ENCODE measurements around the gene SCGB3A1. TPM values are rescaled to one million over a fixed set of nuclear protein-coding genes. Genes with fewer than 3 reads are reported as not detected.

Gene SCGB3A1
- polyA plus RNA-seq, 1 donor (not counting 4 experiments of a cell fraction or from before 2014, with no cell fraction given), result not detected

DNA sequence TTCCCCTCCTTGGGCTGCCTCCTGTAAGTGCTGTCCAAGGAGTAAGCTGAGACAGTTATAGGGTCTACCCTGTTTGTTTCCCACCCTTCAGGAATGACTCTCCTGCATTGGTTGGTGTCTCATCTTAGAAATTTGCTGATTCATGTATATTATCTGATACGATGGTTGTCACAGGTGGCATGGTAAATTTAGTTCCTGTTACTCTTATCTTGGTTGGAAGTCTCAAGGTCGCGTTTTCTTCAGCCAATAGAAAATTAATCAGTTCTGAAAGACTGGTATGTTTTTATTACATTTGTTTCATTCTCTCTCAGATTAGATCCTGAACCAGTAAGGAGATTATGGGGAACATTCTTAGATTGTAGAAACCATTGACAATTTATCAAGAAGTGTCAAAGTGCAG is 42.7 kb downstream of the SCGB3A1 start:
- H4K20me1 ChIP-seq (ENCODE audit: control insufficient read depth, extremely low read depth, insufficient read depth, low read length), result no peaks in the 10 kb centered on the region
- DNase-seq (ENCODE audit: low read depth, low spot score), result no peak
- H2AFZ ChIP-seq (ENCODE audit: control insufficient read depth, low read length), result no peak overlapping the region
- no peak overlapping the region for H3K27ac ChIP-seq (ENCODE audit: control insufficient read depth, insufficient read depth, low read length)
- no peaks in the 10 kb centered on the region for H3K4me1 ChIP-seq (ENCODE audit: control insufficient read depth, extremely low read depth, insufficient read depth, low read length)
- FAIRE-seq, result no peak
- dilution Hi-C loops (cut with MboI; ENCODE audit: extremely low pct_ligation_motif_present, low sequenced_read_pairs), result no loop called here
- no peak overlapping the region for H3K4me3 ChIP-seq (ENCODE audit: control insufficient read depth in 2 of 3, extremely low read depth in 1 of 3, insufficient read depth in 2 of 3, low read depth in 1 of 3, low read length in 3 of 3)
- H3K9me3 ChIP-seq (ENCODE audit: control insufficient read depth, low read depth, low read length), result no peaks in the 10 kb centered on the region
- H3K9ac ChIP-seq (ENCODE audit: control insufficient read depth, extremely low read depth, insufficient read depth, low read length), result no peak overlapping the region
- no peaks in the 10 kb centered on the region for H3K9me1 ChIP-seq (ENCODE audit: control insufficient read depth, extremely low read depth, insufficient read depth, low read length)
- no peak for TF ChIP-seq EZH2 (IDR thresholded peaks at IDR 0.05; ENCODE audit: low read length)
- TF ChIP-seq, protein P1, sequence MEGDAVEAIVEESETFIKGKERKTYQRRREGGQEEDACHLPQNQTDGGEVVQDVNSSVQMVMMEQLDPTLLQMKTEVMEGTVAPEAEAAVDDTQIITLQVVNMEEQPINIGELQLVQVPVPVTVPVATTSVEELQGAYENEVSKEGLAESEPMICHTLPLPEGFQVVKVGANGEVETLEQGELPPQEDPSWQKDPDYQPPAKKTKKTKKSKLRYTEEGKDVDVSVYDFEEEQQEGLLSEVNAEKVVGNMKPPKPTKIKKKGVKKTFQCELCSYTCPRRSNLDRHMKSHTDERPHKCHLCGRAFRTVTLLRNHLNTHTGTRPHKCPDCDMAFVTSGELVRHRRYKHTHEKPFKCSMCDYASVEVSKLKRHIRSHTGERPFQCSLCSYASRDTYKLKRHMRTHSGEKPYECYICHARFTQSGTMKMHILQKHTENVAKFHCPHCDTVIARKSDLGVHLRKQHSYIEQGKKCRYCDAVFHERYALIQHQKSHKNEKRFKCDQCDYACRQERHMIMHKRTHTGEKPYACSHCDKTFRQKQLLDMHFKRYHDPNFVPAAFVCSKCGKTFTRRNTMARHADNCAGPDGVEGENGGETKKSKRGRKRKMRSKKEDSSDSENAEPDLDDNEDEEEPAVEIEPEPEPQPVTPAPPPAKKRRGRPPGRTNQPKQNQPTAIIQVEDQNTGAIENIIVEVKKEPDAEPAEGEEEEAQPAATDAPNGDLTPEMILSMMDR (optimal IDR thresholded peaks at IDR 0.05 in 1 of 3, IDR thresholded peaks at IDR 0.05 in 1 of 3, conservative IDR thresholded peaks at IDR 0.05 in 1 of 3; ENCODE audit: extremely low read depth in 1 of 3, insufficient read depth in 2 of 3, low read length in 3 of 3), result no peak
- peaks cover 4 to 13% of the 10 kb centered on the region in 2 experiments for H3K36me3 ChIP-seq (ENCODE audit: control insufficient read depth in 2 of 2, extremely low read depth in 1 of 2, insufficient read depth in 2 of 2, low read length in 2 of 2)
- H3K79me2 ChIP-seq (ENCODE audit: control insufficient read depth, insufficient read depth, low read length), result peaks cover 43% of the 10 kb centered on the region
- H3K27me3 ChIP-seq (ENCODE audit: control insufficient read depth, extremely low read depth, insufficient read depth, low read length), result no peaks in the 10 kb centered on the region
- no peak overlapping the region for H3K4me2 ChIP-seq (ENCODE audit: control insufficient read depth, extremely low read depth, insufficient read depth, low read depth, low read length)

DNA sequence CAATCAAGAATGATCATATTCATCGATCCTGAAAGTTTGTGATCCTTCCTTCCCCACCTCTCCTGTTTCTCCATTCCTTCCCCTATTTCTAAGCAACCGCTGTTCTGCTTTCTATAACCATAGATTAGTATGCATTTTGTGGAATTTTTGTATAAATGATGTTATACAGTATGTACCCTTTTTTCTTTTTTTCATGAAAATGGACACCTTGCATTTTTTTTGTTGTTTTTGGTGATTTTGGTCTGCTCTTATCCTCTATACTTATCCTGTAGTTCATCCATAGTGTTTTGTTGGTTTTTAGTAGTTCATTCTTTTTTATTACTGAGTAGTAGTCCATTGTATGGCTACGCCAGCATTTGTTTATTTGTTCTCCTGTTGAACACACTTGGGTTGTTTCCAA is 46.1 kb downstream of the SCGB3A1 start:
- no peak for TF ChIP-seq EZH2 (IDR thresholded peaks at IDR 0.05; ENCODE audit: low read length)
- TF ChIP-seq, protein P1 (optimal IDR thresholded peaks at IDR 0.05 in 1 of 3, IDR thresholded peaks at IDR 0.05 in 1 of 3, conservative IDR thresholded peaks at IDR 0.05 in 1 of 3; ENCODE audit: extremely low read depth in 1 of 3, insufficient read depth in 2 of 3, low read length in 3 of 3), result no peak
- DNase-seq (ENCODE audit: low read depth, low spot score) (no peak), FAIRE-seq (no peak)
- Histone ChIP-seq H3K27ac (ENCODE audit: control insufficient read depth, insufficient read depth, low read length) (no peak overlapping the region), H3K4me2 (ENCODE audit: control insufficient read depth, extremely low read depth, insufficient read depth, low read depth, low read length) (no peak overlapping the region), H3K36me3 (ENCODE audit: control insufficient read depth in 2 of 2, extremely low read depth in 1 of 2, insufficient read depth in 2 of 2, low read length in 2 of 2) (peaks cover 4% of the 10 kb centered on the region in 2 experiments), H3K9me1 (ENCODE audit: control insufficient read depth, extremely low read depth, insufficient read depth, low read length) (no peaks in the 10 kb centered on the region), H3K9me3 (ENCODE audit: control insufficient read depth, low read depth, low read length) (no peaks in the 10 kb centered on the region), H2AFZ (ENCODE audit: control insufficient read depth, low read length) (no peak overlapping the region), H3K4me1 (ENCODE audit: control insufficient read depth, extremely low read depth, insufficient read depth, low read length) (no peaks in the 10 kb centered on the region), H3K79me2 (ENCODE audit: control insufficient read depth, insufficient read depth, low read length) (peaks cover 60% of the 10 kb centered on the region), H4K20me1 (ENCODE audit: control insufficient read depth, extremely low read depth, insufficient read depth, low read length) (no peaks in the 10 kb centered on the region), H3K27me3 (ENCODE audit: control insufficient read depth, extremely low read depth, insufficient read depth, low read length) (no peaks in the 10 kb centered on the region), H3K9ac (ENCODE audit: control insufficient read depth, extremely low read depth, insufficient read depth, low read length) (no peak overlapping the region), H3K4me3 (ENCODE audit: control insufficient read depth in 2 of 3, extremely low read depth in 1 of 3, insufficient read depth in 2 of 3, low read depth in 1 of 3, low read length in 3 of 3) (no peak overlapping the region)
- dilution Hi-C loops (cut with MboI; ENCODE audit: extremely low pct_ligation_motif_present, low sequenced_read_pairs), result no loop called here
